ENCODE results near the gene GCHFR.

Gene GCHFR

DNA sequence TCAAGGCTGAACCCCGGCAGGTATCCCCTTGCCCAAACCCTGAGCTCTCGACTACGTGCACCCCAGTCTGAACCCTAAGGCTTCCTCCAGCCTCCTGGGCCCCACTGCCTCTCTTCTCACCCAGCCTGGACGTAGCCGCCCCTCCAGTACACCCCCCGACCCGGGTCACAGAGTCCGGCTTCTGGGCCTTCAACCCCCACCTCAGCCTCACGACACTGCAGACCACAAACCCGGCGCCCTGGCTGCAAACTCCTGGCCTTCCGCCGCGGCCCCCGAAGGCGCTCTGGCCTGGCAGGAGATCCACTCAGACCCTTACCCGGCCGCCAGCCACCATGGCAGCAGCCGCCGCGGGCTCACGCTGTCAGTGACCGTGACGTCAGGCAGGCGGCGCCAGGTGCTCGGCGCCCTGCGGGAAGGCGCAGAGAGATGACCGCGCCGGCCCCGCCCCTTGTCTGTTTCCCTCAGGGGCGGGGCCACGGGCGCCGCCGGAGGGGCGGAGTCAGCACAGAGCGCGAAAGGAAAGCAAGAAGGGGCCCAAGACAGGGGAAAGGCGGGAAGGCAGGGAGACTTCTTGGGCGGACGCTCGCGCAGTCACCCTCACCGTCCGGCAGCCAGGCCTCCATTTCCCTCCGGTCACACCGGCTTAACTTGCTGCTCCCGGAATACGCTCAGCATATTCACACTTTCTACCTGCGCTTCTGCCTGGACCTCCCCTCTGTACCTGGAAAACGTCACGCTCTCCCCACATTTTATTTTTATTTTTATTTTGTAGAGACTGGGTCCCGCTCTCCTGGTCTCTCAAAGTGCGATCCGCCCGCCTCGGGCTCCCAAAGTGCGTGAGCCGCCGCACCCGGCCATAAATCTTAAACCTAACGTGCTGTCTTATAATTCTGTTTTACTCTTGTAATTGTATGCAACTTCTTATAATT, 8.7 kb upstream of the GCHFR start, which contains the start of gene RMDN3:
RMDN3 (minus strand) TSS at position 372 of the 929 bp plus-strand sequence. CDS start 471 bp downstream, outside the sequence.
- peak; percentile 84 for DNase-seq (ENCODE audit: low read depth)

DNA sequence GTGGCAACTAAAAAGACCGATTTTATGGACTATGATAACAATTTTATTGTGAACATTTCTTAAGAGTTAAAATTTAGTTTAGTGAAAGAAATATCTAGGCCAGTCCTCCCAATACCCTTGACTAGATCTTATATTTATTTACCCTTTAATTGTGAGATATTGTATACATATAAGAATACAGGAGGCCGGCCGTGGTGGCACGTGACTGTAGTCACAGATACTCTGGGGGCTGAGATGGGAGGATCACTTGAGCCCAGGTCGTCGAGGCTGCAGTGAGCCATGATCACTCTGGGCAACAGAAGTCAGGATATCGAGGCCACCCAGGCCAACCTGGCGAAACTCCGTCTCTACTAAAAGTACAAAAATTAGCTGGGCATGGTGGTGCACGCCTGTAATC, 8.1 kb upstream of the GCHFR start:
- no peak for DNase-seq (ENCODE audit: low read depth)

DNA sequence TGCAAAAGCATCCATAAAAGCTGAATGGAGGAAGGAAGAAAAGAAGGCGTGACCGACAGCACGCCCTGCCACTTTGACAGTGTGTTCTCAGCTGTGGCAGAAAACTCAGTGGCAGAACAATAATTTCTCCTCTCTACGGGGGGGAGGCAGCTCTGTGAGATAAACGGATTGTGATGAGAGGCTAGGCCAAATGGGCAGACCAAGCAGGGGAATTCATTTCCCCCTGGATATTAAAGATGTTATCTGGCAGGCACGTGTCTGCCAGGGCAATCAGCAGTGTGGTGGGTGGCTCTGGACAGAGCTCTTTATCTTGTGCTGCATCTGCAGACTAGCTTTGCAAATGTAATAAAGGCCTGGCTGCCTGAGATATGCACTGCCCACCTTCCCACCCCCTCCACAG, 6.9 kb upstream of the GCHFR start:
- DNase-seq (ENCODE audit: low read depth) = no peak

DNA sequence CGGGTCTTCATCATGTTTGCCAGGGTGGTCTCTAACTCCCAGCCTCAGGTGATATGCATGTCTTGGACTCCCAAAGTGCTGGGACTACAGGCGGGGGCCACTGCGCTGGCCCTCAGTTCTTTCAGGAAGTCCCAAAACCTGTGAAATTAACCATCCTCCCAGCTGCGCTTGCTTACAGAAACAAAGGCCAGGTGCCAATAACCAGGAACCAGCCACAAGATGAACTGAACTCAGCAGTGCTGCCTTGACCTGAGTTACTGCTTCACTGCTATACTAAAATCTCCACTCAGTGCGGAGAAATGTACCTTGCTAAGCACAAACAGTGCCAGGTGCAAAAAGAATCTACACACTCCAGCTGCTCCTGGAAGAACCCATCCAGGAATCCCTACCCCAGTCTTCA, 3.9 kb upstream of the GCHFR start:
- DNase-seq (ENCODE audit: low read depth) = no peak

DNA sequence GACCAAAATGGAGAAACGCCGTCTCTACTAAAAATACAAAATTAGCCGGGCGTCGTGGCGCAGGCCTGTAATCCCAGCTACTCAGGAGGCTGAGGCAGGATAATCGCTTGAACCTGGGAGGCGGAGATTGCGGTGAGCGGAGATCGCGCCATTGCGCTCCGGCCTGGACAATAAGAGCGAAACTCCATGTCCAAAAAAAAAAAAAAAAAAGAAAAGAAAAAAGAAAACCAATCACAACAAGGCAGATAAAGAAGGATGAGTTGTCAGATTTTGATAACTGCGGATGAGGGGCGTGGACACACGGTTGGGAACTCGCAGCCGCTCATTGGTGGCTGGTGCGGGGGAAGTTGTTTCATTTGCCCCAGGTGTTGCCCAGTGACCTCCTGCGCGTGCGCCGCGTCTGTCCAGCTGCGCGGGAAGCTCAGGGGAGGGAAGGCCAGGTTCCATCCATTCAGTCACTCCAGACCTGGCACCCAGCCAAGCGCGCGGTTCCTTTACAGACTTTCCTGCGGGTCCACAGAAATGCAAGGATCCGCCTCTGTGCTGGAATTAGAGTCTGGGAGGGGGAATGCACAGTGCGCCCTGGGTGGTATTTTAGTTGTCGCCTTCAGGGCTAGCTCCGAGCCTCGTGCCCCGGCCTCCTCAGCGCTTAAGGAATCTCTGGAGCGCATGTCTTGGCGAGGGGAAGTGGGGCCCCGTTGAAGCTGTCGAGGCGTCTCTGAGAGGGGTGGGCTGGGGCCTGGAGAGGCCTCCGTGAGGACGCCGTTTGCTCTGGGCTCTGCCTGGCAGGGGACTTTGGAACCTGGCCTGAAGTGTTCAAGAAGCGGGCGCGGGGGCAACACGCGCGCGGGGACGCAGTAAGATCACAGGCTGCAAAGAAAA, 708 bp upstream of the GCHFR start:
- DNase-seq (ENCODE audit: low read depth) = no peak

DNA sequence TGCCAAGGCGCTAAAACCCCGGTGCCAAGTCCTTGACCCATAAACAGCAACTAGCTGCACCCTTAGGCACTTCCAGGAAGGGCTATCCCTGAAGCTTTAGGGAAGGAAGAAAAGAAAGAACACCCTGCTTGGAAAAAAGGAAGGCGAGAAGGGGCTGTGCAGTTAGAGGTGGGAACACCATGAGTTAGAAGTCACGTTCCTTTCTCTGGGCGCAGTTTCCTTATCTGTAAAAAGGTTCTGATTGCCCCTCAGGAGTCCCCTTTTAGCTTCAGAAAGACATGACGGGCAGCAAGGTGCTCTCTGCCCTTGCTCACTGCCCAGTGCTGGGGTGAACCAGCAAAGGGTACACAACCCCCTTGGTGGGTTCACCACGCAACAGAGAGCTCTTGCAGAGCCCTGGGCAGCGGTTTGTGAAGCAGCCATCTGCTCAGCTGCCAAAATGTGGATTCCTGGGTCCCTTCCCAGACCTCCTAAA, 798 bp downstream of the GCHFR start:
- DNase-seq (ENCODE audit: low read depth) = no peak

DNA sequence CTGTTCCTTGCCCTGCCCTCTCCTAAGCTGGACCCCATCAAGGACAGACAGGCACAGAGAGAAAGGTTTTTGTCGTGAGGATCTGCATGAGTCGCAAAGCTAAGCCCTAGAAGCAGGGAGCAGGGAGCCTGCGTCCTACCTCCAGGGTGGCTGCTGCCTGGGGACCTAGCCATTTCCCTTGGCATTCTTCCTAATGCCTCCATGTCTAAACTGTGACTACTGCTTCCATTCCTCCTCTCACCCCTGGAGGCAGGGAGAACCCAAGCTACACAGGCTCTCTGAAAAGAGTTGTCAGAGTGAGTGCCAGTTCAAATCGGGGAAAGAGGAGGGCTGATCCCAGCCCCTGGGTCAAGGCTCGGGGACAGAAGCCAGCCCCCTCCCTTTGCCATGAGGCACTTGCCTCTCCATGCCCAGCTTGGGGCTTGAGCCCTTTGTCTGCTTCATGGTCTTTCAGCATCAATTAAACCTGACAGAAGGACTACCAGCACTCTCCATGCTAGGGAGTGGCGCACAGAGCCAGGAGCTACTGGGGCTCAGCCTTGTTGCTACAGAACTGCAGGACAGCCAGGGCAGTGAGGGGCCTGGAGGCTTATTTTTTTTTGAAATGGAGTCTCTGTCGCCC, 2.4 kb downstream of the GCHFR start:
- no peak for DNase-seq (ENCODE audit: low read depth)

DNA sequence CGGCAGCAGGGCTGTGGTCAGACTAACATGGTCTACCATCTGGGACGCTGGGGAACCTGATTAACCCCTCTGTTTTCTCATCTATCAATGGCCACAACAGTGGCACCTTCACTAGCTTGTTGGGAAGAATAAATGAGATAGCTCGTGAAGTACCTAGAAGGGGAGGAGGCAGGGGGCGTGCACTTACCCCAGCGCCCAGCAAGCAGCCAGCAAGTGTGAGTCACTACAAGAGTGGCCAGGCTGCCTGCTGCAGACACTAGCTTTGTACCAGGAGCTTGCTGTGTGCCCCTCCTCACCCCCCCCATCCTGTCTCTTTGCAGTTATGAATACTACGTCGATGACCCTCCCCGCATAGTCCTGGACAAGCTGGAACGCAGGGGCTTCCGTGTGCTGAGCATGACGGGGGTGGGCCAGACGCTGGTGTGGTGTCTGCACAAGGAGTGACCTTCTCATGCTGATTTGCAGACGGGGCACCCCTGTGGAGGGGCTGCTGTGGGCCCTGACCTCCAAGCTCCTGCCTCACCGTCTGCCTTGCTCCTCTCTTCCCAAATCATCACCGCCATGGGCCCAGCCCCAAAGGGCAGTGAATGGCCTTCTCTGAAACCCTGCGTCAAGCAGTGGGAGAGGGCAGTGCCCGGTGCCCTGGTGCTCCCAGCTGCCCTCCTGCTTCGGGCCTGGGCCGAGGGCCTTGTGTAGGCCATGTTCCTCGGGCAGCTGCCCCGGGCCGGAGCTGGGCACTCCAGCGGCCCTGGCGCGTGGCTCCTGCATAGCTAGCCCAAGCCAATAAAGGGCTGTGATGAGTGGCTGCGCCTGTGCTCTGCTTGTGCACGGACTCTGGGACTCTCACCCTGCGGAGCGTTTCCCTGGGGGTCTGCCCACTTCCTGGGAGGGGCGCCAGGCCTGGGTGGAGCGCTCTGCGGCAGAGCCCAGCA, 3.3 kb downstream of the GCHFR start:
- DNase-seq (ENCODE audit: low read depth) = no peak

DNA sequence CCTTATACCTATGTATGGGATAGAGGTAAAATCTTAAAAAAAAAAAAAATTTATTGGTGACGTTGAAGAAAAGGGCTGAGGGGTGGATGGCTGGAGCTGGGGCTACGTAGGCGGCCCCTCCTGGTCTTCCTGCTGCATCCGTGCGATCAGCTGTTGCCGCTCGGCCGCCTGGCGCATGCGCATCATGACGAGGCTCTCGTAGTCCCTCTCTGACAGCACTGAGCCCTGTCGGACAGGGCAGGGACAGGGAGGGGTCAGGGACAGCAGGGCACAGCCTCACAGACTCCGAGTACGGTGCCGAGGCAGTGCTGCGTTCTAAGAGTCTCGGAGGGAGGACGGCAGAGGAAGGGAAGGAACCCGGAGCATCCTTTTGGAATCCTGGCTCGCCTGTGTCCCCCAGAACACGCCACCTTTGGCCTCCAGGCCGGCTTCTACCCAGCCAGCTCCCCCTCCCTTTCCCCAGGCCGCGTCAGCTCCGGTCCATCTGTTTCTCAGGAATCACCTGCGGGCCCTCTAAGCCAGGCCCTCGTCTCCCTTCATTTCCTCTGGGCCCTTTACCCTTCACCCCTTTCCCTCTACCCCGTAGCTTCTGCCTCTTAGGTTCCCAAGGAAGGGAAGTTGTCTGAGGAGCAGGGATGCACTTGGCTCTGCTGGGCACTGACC, 4.1 kb downstream of the GCHFR start:
- DNase-seq (ENCODE audit: low read depth) = no peak

DNA sequence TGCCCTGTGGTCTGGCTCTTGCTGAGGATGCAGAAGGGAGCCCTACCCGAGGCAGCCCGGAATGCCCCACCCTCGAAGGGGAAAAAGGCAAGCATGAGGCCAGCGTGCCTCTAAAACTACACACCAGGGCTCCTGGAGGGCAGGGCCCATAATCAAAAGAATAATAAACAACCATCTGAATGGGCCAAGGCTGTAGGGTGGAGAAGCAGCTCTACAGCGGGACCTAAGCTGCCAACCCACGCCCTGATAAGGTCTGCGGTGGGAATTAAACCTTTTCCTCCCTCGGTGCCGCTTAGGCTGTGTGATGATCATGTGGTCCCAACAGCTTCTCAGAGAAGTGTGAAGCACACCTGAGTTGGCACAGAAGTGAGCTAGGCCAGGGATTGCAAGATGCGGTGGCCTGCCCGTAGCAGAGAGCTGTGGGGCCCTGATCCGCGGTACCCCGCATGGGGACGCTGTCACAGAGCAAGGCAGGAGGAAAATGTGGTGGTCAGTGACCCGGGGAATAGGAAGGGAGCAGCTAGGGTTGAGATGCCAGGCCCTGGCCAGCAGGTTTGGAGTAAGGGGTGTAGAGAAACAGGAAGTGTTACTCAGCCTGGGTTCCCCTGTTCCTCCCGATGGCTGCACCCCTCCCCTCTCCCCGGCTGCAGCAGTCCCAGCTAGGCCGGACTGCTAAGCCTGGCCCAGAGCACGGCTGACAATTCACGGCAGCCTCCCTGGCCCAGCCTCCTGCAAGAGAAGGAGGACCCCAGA, 4.8 kb downstream of the GCHFR start:
- no peak for DNase-seq (ENCODE audit: low read depth)

DNA sequence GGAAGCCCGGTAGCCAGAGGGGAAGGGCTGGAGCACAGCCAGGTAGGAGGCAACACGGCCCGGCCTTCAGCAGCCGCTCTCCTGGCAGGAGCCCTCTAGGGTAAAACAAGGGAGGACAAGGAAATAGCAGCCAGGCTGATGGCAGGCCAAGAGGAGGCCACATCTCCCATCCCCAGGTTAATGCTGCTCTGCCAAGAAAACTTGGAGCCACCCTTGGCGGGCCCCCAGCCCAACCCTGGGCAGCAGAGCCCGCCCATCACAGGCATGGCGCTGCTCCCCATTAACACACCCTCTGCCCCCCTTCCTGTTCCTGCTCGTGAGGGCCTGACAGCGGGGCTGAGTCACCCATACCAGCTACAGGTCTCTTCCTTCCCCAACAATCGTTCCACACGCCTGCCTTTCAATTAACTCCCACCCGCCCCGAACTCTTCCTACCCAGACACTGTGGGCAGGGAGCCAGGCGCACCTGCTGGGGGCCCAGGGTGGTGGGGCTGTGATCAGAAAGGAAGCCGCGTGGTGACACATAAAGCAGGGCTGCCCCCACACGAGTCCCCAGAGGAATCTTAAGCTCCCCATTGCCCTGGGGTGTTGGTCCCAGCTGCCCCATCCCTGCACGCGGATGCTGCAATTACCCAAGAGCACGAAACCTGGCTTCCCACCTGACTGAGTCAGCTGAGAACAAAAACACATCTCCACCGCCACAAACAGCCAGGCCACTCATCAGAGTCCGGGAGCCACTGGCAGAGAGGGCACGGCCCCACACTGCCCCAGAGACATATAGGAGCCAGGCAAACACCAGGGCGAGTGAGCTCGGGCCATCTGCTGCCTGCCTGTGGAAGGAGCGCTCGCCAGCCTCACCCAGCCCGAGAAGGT, 5.6 kb downstream of the GCHFR start, which contains the start of gene C15orf62:
C15orf62 (plus strand) TSS at position 707 of the 873 bp plus-strand sequence. CDS start 516 bp downstream, outside the sequence.
- no peak for DNase-seq (ENCODE audit: low read depth)

DNA sequence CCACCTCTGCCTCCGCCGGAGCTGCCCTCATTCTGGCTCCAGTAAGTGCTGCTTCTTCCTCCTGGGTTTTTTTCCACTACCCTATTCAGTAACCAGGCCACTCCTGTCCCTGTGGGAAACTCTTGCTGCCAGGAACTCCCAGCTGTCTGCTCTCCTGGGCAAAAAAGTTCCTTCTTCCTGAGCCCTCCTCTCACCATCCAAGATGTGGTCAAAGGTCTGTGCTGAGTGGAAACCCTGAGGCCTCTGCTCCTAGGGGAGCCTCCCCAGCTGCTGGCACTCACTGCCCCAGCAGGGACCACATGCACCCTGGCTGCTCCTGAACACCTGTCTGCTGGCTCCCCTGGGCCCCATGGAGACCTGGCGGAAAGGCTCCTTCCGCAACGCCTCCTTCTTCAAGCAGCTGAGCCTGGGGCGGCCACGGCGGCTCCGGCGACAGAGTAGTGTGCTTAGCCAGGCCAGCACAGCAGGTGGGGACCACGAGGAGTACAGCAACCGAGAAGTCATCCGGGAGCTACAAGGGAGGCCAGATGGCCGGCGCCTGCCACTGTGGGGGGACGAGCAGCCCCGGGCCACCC, 6.4 kb downstream of the GCHFR start:
- DNase-seq (ENCODE audit: low read depth) = no peak

DNA sequence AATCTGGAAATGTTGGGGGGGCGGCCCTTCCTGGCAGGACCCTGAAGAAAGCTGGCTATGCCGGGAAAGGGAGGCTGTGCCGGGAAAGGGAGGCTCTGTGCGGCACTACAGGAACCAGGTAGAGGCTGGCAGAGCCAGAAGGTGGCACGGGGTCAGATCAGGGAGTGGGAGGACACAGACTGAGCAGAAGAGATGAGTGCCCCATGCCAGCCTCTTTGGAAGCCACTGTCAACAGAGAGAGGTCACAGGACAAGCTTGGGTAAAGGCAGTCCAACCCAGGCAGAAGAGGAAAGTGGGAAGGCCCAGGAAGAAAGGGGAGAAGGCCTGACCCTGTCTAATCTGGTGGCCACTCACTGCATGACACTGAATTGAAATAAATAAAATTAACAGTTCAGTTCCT, 7.4 kb downstream of the GCHFR start:
- DNase-seq (ENCODE audit: low read depth) = no peak

DNA sequence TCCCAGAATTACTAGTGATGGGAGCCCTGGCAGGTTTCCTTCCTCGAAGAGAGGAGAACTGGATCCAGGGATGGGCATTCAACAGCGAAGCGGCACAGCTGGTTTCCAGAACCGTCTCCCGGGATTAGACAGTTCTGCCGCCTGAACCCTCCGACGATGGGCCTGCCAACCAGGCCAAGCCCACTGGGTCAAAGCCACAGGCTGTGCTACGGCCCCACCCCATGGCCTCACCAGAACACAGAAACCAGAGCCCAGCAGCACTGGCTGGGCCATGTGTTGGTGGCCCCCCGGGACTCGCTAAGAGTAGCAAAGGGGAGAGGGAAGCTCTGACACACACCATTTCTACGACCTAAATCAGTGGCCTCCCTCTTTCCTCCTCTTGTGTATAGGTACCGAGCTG, 8.1 kb downstream of the GCHFR start:
- DNase-seq (ENCODE audit: low read depth) = no peak

DNA sequence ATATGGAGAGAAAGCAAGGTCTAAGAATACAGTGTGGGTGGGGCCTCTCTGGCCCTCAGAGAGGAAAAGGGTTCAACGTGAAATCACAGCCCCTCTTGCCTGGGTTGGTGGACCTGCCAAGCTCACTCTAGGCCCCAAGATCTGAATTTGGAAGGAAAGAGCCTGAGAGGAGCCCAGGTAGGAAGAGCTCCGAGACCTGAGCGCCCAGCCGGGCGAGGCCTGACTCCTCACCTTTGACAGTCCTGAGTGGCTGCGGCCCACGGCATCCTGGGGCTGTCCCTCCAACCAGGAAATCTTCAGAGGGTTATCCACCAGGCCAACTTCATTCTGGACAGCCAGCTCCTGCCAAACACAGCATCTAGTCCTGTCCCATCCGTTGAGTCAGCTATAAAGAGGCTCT, 9.6 kb downstream of the GCHFR start:
- DNase-seq (ENCODE audit: low read depth) = no peak

DNA sequence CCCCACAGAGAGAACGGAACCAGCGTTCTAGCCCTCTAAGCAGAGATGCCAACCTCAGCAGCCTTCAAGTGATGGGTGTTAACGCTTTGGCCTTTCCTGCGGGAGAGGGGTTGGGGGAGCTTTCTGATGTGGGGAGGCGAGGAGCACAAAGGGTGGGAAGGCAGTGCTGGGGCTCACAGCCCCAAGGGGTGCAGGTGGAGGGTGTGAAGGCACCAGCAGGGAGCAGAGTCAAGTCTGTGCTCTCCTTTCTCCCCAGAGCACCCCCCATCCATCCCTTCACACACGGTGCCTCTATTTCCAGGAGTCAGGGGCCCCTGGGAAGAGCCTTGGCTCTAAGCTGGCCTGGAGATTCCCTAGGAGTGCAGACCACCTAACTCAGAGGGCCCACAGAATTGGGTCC, 10.0 kb downstream of the GCHFR start:
- DNase-seq (ENCODE audit: low read depth) = no peak

DNA sequence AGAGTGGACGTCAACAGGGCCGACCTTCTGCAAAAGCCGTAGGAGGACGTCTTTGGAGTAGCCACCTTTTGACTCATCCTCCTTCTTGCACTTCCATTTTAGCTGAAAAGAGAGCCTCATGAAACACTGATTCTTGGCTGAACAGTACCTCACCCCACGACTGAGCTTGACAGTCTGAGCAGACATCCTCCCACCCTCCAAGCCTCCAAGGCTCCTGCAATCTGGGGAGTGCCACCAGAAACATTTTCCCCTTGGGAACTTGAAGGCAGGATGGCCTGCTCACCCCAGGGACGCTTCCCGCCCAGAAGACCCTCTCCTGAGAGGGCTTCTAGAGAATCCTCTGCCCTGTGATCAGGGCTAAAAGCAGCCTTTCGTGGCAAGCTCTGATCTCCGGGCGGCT, 11.1 kb downstream of the GCHFR start:
- DNase-seq (ENCODE audit: low read depth) = no peak

DNA sequence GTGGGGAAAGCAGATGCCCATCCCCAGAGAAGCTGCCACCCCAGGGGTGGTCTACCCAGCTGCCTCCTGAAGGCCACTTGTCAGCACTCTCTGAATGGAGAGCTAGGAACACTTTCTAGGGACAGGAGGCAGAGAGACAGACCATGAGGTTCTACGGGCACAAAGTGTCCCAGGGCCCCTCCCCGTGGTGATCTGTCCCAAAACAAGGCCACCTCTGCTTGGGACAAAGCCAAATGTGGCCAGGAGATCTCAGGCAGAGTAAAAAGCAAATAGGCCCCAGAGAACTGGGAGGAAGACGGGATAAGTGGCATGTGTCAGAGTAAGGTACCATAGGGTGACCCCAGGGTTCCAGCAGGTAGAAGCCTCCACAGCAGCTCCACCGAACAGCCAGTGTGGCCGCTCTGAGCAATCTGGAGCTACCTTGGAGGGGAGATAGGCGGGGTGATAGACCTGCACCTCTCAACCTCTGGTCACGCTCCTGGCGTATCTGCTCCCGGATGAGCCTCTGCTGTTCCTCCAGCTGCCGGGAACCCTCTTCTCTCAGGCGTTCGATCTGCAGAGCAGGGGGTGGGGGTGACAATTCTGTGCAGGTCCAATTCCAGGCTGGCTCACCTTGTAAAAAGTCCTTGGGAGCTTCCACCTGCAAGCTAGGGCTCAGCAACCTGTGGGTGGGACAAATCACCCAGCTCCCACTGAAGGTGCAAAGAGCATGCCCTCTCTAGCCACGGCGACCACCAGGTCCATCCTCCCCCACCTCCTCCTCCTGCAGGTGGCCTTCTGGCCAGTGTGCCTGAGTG, 12.1 kb downstream of the GCHFR start:
- DNase-seq (ENCODE audit: low read depth) = no peak
